ENCODE measurements around the gene ZNF350.

- TF ChIP-seq CTCF (IDR thresholded peaks at IDR 0.05) (no peak), POLR2A (IDR thresholded peaks at IDR 0.05) (no peak)
Measured at GRCh38 chr19:51983361-51983760, 3.3 kb downstream of the ZNF350 start.
